SU-DHL-6 (cell line): ENCODE results near the gene DLG4.

Experiments
- H2AFZ ChIP-seq: fragments of 200-600 bp; sonication (generic); 2 replicates; pipeline ENCODE4 v1.6.1; 2014; ENCODE audit warnings: low read depth, mild to moderate bottlenecking, moderate library complexity, mixed read lengths, antibody characterized with exemption, low read length; ENCODE audit not compliant: severe bottlenecking
- H3F3A ChIP-seq: fragments of 200-600 bp; shearing (Covaris generic); 2 replicates; pipeline ENCODE4 v1.6.0; 2016; ENCODE audit warnings: antibody characterized with exemption, mild to moderate bottlenecking; ENCODE audit not compliant: insufficient read depth
- H3K27ac ChIP-seq: fragments of 200-600 bp; sonication (generic); 2 replicates; pipeline ENCODE4 v1.5.1; 2016; ENCODE audit warnings: low read depth, mild to moderate bottlenecking, low read length, moderate library complexity, mixed read lengths
- H3K27me3 ChIP-seq: fragments of 200-600 bp; sonication (generic), shearing (Covaris generic); 2 replicates; pipeline ENCODE4 v1.6.0; 2014; ENCODE audit warnings: mild to moderate bottlenecking, low read length
- H3K36me3 ChIP-seq: fragments of 200-600 bp; sonication (generic); 2 replicates; pipeline ENCODE4 v1.6.1; 2014; ENCODE audit warnings: mild to moderate bottlenecking, low read length, mixed read lengths
- H3K4me2 ChIP-seq: fragments of 300-600, 200-600 bp; shearing (Covaris generic), sonication (generic); 2 replicates; pipeline ENCODE4 v1.6.0; 2014; ENCODE audit warnings: low read length, low read depth, mild to moderate bottlenecking; ENCODE audit not compliant: poor library complexity, severe bottlenecking
- H3K4me3 ChIP-seq: fragments of 200-600 bp; sonication (generic); 2 replicates; pipeline ENCODE4 v1.5.1; 2014; ENCODE audit warnings: antibody characterized with exemption, low read length, mild to moderate bottlenecking, mixed read lengths; ENCODE audit not compliant: insufficient read depth, poor library complexity, severe bottlenecking
- H3K79me2 ChIP-seq: fragments of 200-600 bp; sonication (generic); 2 replicates; pipeline ENCODE4 v1.6.1; 2014; ENCODE audit warnings: mild to moderate bottlenecking, low read length, moderate library complexity; ENCODE audit not compliant: insufficient read depth
- H3K9ac ChIP-seq: fragments of 200-600 bp; sonication (generic); 2 replicates; pipeline ENCODE4 v1.7.0; 2014; ENCODE audit warnings: mild to moderate bottlenecking, low read length
- H3K9me2 ChIP-seq: fragments of 200-600 bp; sonication (generic); replicated peaks from 2 replicates; pipeline ENCODE4 v1.6.1; 2014; ENCODE audit warnings: low read length; ENCODE audit not compliant: insufficient read depth
- H3K9me3 ChIP-seq: fragments of 200-600 bp; sonication (generic); 2 replicates; pipeline ENCODE4 v1.6.1; 2014; ENCODE audit warnings: low read length, mixed read lengths; ENCODE audit not compliant: insufficient read depth
- H4K20me1 ChIP-seq: fragments of 200-600 bp; sonication (generic); 2 replicates; pipeline ENCODE4 v1.6.1; 2014; ENCODE audit warnings: low read depth, mild to moderate bottlenecking, antibody characterized with exemption, low read length, moderate library complexity, mixed read lengths
- CTCF ChIP-seq: fragments of 200-600 bp; sonication (generic); IDR thresholded peaks from one replicate; pipeline ENCODE4 v1.5.1; 2017; ENCODE audit warnings: antibody characterized with exemption, mild to moderate bottlenecking, low read length, moderate library complexity; ENCODE audit not compliant: insufficient read depth, poor library complexity, severe bottlenecking
- EZH2phosphoT487 ChIP-seq: fragments of 200-600 bp; sonication (generic), shearing (Covaris generic); conservative IDR thresholded peaks from 2 replicates; pipeline ENCODE4 v1.6.1; 2018; ENCODE audit warnings: mild to moderate bottlenecking, antibody characterized with exemption, low read length, moderate library complexity, mixed read lengths

DLG4 gene

DNA sequence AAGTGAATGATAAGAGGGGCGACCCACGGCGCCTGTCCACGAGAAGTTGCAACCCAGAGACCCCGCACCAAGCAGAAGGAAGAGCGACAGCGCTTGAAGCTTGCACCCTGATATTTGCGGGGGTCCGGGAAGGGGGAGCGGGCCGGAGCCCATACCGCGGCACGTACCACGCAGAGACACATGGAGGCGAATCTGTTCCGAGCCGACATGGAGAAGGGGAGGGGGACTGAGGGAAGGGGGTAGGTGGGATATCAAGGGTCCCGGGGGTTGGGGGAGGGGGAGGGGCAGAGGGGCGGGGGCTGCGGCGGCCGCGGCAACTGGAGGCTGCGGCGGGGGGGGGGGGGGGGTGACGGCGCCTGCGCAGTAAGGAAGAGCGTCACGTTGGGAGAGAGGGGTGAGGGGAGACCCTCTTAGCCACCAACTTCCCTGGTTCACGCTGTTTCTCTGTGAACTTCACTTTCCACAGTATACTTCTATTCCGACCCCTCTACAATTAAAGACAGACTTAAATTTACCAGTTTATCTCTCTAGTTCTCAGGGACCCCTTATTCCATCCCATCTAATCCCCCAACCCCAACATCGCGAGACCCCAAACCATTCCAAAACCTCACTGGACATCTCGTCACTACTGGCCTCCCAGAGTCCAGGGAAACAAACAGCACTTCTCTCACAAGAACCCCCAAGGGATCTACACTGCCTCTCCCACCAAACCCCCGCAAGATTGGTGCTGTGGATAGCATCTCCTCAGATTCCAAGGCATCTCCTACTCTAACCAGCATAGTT, 8.0 kb downstream of the DLG4 start:
- H4K20me1 ChIP-seq: no peaks in the 10 kb centered on the region
- H3K9ac ChIP-seq: no peak overlapping the region
- H3K79me2 ChIP-seq: no peaks in the 10 kb centered on the region
- no peak overlapping the region for H3K27ac ChIP-seq
- TF ChIP-seq EZH2phosphoT487 (no peak), CTCF (no peak)
- no peaks in the 10 kb centered on the region for H3K27me3 ChIP-seq
- H3K4me3 ChIP-seq: no peak overlapping the region
- H3F3A ChIP-seq: peaks cover 5% of the 10 kb centered on the region; the same call in 1 of the 2 replicates
- H2AFZ ChIP-seq: no peak overlapping the region
- no peak overlapping the region for H3K4me2 ChIP-seq
- no peaks in the 10 kb centered on the region for H3K9me2 ChIP-seq
- H3K9me3 ChIP-seq: no peaks in the 10 kb centered on the region
- H3K36me3 ChIP-seq: no peaks in the 10 kb centered on the region

- Histone ChIP-seq H2AFZ (no peak overlapping the region), H3K36me3 (no peaks in the 10 kb centered on the region), H3K9me3 (no peaks in the 10 kb centered on the region), H3K79me2 (no peaks in the 10 kb centered on the region), H3K4me2 (no peak overlapping the region), H3K9me2 (no peaks in the 10 kb centered on the region), H3K27me3 (no peaks in the 10 kb centered on the region), H3K9ac (no peak overlapping the region), H3K4me3 (no peak overlapping the region), H4K20me1 (no peaks in the 10 kb centered on the region), H3K27ac (no peak overlapping the region), H3F3A (peaks cover 3% of the 10 kb centered on the region; the same call in 1 of the 2 replicates)
- TF ChIP-seq EZH2phosphoT487: no peak
- no peak for TF ChIP-seq CTCF
Measured at GRCh38 chr17:7208754-7209460, 10.7 kb downstream of the DLG4 start.

DNA sequence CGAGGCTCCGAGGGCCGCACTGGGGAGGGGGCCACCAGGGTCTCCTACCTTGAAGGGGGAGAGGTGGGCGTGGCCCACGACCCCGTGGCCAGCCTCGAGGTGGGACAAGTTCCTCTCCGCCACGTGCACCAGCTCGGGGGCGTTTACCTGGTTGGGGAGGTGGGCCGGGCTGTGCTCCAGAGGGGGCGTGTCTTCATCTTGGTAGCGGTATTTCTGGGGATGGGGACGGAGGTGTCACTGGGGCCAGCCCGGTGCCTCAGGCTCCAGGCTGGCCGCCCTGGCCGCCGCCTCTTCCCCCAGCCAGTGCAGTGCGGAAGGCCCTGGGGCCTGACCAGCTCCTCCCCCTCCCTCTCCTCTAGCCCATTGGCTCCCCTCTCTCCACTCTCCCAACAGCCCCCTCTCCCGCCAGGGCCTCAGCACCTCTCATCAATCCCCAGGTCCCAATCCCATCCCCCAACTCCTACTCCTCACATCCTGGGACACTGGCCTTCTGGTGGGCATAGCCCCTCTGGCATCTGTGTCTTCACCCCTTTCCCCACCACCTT, 11.5 kb downstream of the DLG4 start:
- no peaks in the 10 kb centered on the region for H3K27me3 ChIP-seq
- no peak overlapping the region for H2AFZ ChIP-seq
- no peaks in the 10 kb centered on the region for H3K36me3 ChIP-seq
- peaks cover 3% of the 10 kb centered on the region; the same call in 1 of the 2 replicates for H3F3A ChIP-seq
- H3K9me3 ChIP-seq: no peaks in the 10 kb centered on the region
- no peaks in the 10 kb centered on the region for H3K79me2 ChIP-seq
- H3K9me2 ChIP-seq: no peaks in the 10 kb centered on the region
- H3K27ac ChIP-seq: no peak overlapping the region
- no peaks in the 10 kb centered on the region for H4K20me1 ChIP-seq
- H3K4me3 ChIP-seq: no peak overlapping the region
- H3K9ac ChIP-seq: no peak overlapping the region
- no peak overlapping the region for H3K4me2 ChIP-seq
- no peak for TF ChIP-seq EZH2phosphoT487
- TF ChIP-seq CTCF: no peak
